ENCODE measurements around the gene SYNE3.

The SYNE3 gene

GRCh38 chr14:95487669-95488084 is 28.8 kb downstream of the SYNE3 start:
- DNase-seq = no peak

GRCh38 chr14:95486875-95487668 is 29.4 kb downstream of the SYNE3 start:
- peak; percentile 56 for DNase-seq

DNA sequence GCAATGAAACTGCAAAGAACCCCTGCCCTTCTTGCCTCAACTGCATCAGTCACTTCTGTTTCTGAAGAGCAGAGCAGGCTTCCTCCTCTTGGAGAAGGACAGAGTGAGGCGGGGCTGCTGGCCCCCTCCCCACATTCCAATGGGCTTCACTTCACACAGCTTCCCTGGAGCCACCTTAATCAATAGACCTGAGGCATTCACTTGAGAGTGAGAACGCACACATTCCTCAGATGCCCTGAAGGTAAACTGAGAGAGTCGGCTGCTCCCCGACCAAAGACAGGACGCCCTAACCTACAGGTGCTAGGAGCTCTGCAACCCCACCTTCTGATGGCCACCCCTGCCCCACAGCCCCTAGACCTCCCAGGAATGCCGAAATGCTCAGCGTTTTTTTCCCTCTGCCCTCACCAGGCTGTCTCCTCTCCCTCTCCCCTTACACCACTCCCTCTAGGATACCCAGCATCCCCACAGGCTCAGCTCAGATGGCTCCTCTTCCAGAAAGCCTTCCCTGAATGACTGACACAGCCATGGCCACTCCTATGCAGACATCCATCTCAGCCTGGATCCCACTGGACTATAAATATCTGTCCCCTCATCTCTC is 31.1 kb downstream of the SYNE3 start:
- no peak for DNase-seq

GRCh38 chr14:95484296-95484695 is 32.2 kb downstream of the SYNE3 start:
- no peak for DNase-seq

DNA sequence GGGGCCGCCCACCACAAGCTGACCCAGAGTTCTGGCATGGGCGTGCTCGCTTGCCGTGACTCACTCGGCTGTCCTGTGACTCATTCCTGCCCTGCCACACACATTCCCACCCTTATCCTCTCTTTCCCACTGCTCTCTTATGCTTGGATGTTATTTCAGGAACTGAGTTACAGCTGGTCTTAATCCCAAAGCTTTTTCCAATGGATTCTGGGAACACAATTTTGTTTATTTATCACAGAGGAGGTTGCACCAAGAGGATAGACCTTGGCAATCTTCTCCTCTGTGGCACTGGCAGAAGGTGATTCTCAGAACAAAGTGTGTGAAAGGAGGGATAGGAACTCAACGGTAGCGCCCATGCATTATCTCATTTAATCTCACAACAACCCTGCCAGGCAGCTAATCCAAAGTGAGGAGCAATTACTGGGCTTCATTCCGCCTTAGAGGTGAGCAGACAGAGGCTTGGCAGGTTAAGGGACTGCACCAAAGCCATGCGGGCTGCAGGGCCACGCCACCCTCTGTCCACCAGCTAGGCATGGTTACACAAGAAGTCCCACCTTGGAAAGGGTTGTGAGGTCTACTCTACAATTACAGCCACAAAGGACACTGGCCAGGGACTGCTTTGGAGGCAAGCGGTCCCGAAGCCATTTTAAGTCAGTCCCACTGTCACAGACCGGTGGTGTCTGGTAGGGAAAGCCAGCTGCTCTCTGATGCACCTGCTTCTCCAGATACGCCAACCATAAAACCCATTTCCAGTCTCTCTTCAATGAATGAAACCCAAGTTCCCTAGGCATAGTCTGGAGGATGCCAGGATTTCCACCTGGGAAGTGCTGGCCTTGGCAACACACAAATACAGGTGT is 32.9 kb downstream of the SYNE3 start:
- DNase-seq = no peak

DNA sequence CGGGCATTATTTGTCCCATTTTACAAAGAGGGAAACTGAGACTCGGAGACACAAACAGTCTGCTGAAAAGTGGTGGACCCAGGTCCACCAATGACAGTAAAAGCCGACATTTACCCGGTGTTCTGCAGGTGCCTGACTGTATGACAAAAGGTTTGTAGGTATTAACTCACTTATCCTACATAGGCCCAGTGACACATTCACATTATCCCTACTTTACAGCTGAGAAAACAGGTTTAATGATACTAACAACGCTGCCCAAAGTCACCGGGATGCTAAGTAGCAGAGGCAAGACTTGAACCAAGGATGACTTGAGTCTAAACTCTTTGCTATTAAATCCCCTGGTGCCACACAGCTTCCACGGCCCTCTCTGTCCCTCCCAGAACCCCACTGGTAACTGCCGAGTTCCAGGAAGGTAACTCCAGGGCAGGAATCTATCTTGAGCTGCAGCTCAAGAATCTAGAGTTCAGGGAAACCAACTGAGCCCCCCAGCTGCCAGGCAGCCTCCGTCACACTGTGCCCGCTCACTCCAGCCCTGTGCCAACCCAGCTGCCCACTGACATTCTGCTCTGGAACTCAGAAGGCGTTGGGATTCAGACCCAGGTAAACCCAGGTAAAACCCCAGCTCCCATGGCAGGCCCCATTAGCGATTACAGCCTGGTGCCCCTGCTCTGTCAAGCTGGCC is 33.7 kb downstream of the SYNE3 start:
- no peak for DNase-seq

GRCh38 chr14:95481391-95482022 is 34.9 kb downstream of the SYNE3 start:
- no peak for DNase-seq

GRCh38 chr14:95480887-95481226 is 35.6 kb downstream of the SYNE3 start:
- DNase-seq = no peak

GRCh38 chr14:95480109-95480886 is 36.2 kb downstream of the SYNE3 start:
- DNase-seq = no peak

GRCh38 chr14:95479494-95479893 is 37.0 kb downstream of the SYNE3 start:
- no peak for DNase-seq

GRCh38 chr14:95478818-95479217 is 37.6 kb downstream of the SYNE3 start:
- no peak for DNase-seq

GRCh38 chr14:95478309-95478708 is 38.1 kb downstream of the SYNE3 start:
- no peak for DNase-seq

- DNase-seq = peak; percentile 81
Measured at GRCh38 chr14:95477411-95478269, 38.8 kb downstream of the SYNE3 start.

DNA sequence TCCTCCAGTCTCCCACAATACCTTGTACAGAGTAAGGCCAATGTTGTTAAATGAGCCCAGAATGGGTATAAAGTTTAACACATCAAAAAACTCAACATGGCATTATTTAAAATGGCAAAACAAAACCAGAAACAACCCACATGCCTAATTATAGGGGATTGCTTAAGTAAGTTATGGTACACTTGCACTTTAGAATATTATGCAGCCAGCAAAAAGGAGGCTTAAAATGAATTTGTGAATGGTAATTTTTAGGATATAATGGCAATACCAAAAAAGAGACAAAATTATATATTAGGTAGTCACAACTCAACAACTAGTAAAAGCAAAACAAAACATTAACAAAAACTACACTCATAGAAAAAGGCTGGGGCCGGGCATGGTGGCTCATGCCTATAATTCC is 39.7 kb downstream of the SYNE3 start:
- no peak for DNase-seq

GRCh38 chr14:95475540-95476240 is 40.8 kb downstream of the SYNE3 start:
- no peak for DNase-seq

- DNase-seq = no peak
Measured at GRCh38 chr14:95474941-95475340, 41.5 kb downstream of the SYNE3 start.

GRCh38 chr14:95474486-95474885 is 42.0 kb downstream of the SYNE3 start:
- DNase-seq = no peak

DNA sequence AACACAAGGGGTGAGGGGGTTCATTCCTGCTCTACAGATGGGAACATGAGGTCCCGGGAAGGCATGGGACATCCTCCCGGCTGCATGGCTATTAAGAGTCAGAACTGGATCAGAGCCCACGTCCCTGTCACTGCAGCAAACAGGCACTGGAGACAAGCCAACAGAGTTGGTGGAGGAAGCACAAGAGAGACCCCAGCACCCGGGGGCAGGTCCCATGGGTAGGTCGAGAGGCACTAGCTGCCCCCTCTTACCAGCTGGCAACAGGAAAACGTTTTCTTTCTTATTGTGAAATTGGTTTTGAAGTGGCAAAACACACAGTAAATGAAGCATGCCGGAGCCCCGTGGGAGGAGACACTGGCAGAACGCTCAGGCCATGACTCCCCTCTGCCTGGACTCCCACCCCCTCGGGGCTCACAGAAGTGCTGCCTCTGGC is 43.6 kb downstream of the SYNE3 start:
- no peak for DNase-seq

DNA sequence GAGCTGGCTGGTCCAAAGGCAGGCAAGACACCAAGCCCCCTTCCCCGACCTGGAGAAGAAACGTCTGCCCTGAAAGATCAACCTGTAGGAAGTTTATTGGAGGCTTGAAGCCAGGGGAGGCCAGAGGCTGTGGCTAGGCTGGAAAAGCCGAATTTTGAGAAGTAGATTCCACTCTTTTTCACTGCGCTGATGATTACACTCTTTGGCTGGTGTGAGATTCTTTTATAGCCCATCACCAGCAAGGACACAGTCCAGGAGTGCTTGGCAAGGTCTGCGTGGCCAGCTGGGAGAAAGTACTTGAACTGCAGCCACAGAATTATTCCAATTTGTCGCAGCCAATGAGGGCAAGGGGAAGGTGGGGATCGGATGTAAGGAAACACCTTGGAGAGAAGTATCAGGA is 45.0 kb downstream of the SYNE3 start:
- DNase-seq = no peak

DNA sequence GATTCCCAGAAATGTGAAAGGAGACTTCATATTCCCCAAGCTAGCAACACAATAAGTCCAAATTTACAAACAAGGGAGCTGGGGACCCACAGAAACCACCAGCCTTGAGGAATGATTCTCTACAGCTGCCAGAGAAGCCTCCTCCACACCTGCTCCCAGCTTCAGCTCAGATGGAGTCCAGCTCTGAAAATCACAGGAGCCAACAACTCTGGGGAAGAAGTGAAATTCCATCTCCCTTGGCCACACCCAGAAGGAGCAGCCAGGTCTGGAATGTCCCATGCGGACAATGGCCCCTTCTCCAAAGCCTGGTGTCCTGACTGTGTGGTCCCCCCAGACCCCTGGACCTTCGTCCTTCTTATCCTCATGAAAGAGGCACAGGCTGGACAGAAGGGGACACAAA is 45.4 kb downstream of the SYNE3 start:
- no peak for DNase-seq
